H1 (cell line): Measurements from ENCODE around the gene LIMK1. TPM values are rescaled to one million over a fixed set of nuclear protein-coding genes. Genes with fewer than 3 reads are reported as not detected.

Experiments
- BACH1 ChIP-seq: IDR thresholded peaks from 2 replicates; pipeline ENCODE4 v1.6.1; 2012; ENCODE audit warnings: low read length, improper control_type of control experiment
- BCL11A ChIP-seq, 2 experiments: IDR thresholded peaks; one replicate each; pipeline ENCODE4 v1.6.1; 2011; ENCODE audit warnings: low read depth in 2 of 2, low read length in 2 of 2, mild to moderate bottlenecking in 2 of 2
- CTBP2 ChIP-seq: IDR thresholded peaks from 2 replicates; pipeline ENCODE4 v1.7.0; 2011; ENCODE audit warnings: borderline replicate concordance, mild to moderate bottlenecking, moderate library complexity, mixed read lengths, low read length; ENCODE audit not compliant: insufficient read depth, insufficient read length
- EZH2 ChIP-seq: fragments of 200-600 bp; sonication (generic); IDR thresholded peaks from 2 replicates; pipeline ENCODE4 v1.7.1; 2012; ENCODE audit warnings: low read depth, mild to moderate bottlenecking, moderate library complexity, low read length, inconsistent platforms; ENCODE audit not compliant: severe bottlenecking
- GABPA ChIP-seq: IDR thresholded peaks from 2 replicates; pipeline ENCODE4 v1.6.1; 2011; ENCODE audit warnings: mild to moderate bottlenecking, low read length, moderate library complexity, borderline replicate concordance; ENCODE audit not compliant: insufficient read depth
- HDAC2 ChIP-seq, 2 experiments: fragments of 300-600 bp in 1 of 2; sonication (generic) in 1 of 2; IDR thresholded peaks; 2 replicates each; pipeline ENCODE4 v1.6.1; 2011 to 2012; ENCODE audit warnings: low read depth in 2 of 2, low read length in 2 of 2, mild to moderate bottlenecking in 2 of 2, moderate library complexity in 2 of 2, borderline replicate concordance in 1 of 2, inconsistent platforms in 1 of 2
- HDAC6 ChIP-seq: IDR thresholded peaks from one replicate; pipeline ENCODE4 v1.7.1; 2012; ENCODE audit warnings: low read depth, mild to moderate bottlenecking, inconsistent platforms, low read length, moderate library complexity
- JUN ChIP-seq: IDR thresholded peaks from 2 replicates; pipeline ENCODE4 v1.6.1; 2011; ENCODE audit warnings: low read depth, mild to moderate bottlenecking, improper control_type of control experiment, low read length
- JUND ChIP-seq: IDR thresholded peaks from 2 replicates; pipeline ENCODE4 v1.6.1; 2011; ENCODE audit warnings: mild to moderate bottlenecking, improper control_type of control experiment, low read length
- KDM5A ChIP-seq: fragments of 200-600 bp; IDR thresholded peaks from 2 replicates; pipeline ENCODE4 v1.7.1; 2012; ENCODE audit warnings: mild to moderate bottlenecking, low read length, inconsistent platforms, mixed read lengths
- PHF8 ChIP-seq: fragments of 200-600 bp; sonication (generic); conservative IDR thresholded peaks from 2 replicates; pipeline ENCODE4 v1.7.1; 2012; ENCODE audit warnings: low read depth, mild to moderate bottlenecking, inconsistent platforms, low read length, moderate library complexity
- POLR2A ChIP-seq, 2 experiments: IDR thresholded peaks; 1 replicate in 1 of 2; 2 replicates in 1 of 2; pipeline ENCODE4 v1.6.1; 2011; ENCODE audit warnings: low read depth in 2 of 2, low read length in 2 of 2, mild to moderate bottlenecking in 2 of 2; ENCODE audit errors: control extremely low read depth in 1 of 2
- POU5F1 ChIP-seq: IDR thresholded peaks from 2 replicates; pipeline ENCODE4 v1.6.1; 2011; ENCODE audit warnings: low read depth, mild to moderate bottlenecking, low read length, moderate library complexity
- RXRA ChIP-seq: IDR thresholded peaks from 2 replicates; pipeline ENCODE4 v1.6.1; 2011; ENCODE audit warnings: low read depth, mild to moderate bottlenecking, low read length, moderate library complexity; ENCODE audit not compliant: insufficient read depth
- SIN3A ChIP-seq, 2 experiments: IDR thresholded peaks in 1 of 2; conservative IDR thresholded peaks in 1 of 2; 2 replicates each; pipeline ENCODE4 v1.6.1; 2011 to 2012; ENCODE audit warnings: low read length in 2 of 2, improper control_type of control experiment in 1 of 2, low read depth in 1 of 2, mild to moderate bottlenecking in 1 of 2
- SP4 ChIP-seq: IDR thresholded peaks from 2 replicates; pipeline ENCODE4 v1.6.1; 2012; ENCODE audit warnings: low read length, inconsistent platforms
- TAF1 ChIP-seq: IDR thresholded peaks from 2 replicates; pipeline ENCODE4 v1.6.1; 2011; ENCODE audit warnings: mild to moderate bottlenecking, low read depth, low read length
- TBP ChIP-seq: IDR thresholded peaks from 2 replicates; pipeline ENCODE4 v1.6.1; 2011; ENCODE audit warnings: low read depth, low read length, improper control_type of control experiment
- TCF12 ChIP-seq: IDR thresholded peaks from 2 replicates; pipeline ENCODE4 v1.6.1; 2011; ENCODE audit warnings: low read depth, mild to moderate bottlenecking, low read length
- TEAD4 ChIP-seq: IDR thresholded peaks from 2 replicates; pipeline ENCODE4 v1.6.1; 2012; ENCODE audit warnings: low read depth, low read length, inconsistent platforms, mixed read lengths
- polyA plus RNA-seq, 7 experiments: library from polyadenylated mRNA; depleted of rRNA in 3 of 7; stranded (reverse) in 5 of 7; unstranded in 2 of 7; fragments of >200 nt in 5 of 7; fragments of 200-250 nt in 2 of 7; gene quantifications; 1 replicate in 5 of 7; 2 replicates in 1 of 7; 4 replicates in 1 of 7; pipeline versions ENCODE4 v1.2.1 to v1.2.3, GENCODE V29; 2011 to 2013; ENCODE audit warnings: missing spikeins in 2 of 7, mixed read lengths in 2 of 7
- total RNA-seq: library from RNA; stranded (reverse); fragmentation: NEBNext Ultra II Directional; extraction: Animal tissue kit (Norgen Biotek cat#: 25700); gene quantifications from 2 replicates; pipeline ENCODE4 v1.2.1, GENCODE V29; 2021
- TF ChIP-seq, protein P1 (sequence below), 3 experiments: IDR thresholded peaks; 1 replicate in 2 of 3; 2 replicates in 1 of 3; pipeline versions ENCODE4 v1.5.1 to v1.6.1; 2011; ENCODE audit warnings: low read length in 3 of 3, mild to moderate bottlenecking in 3 of 3, inconsistent platforms in 2 of 3, low read depth in 1 of 3, moderate library complexity in 1 of 3; ENCODE audit not compliant: insufficient read depth in 1 of 3; ENCODE audit errors: control extremely low read depth in 1 of 3

The LIMK1 gene
- total and polyA plus RNA-seq, 2 of the 8 experiments (the other 6 are each of a cell fraction or from before 2014, with no cell fraction given): 93.5 to 108 TPM

DNA sequence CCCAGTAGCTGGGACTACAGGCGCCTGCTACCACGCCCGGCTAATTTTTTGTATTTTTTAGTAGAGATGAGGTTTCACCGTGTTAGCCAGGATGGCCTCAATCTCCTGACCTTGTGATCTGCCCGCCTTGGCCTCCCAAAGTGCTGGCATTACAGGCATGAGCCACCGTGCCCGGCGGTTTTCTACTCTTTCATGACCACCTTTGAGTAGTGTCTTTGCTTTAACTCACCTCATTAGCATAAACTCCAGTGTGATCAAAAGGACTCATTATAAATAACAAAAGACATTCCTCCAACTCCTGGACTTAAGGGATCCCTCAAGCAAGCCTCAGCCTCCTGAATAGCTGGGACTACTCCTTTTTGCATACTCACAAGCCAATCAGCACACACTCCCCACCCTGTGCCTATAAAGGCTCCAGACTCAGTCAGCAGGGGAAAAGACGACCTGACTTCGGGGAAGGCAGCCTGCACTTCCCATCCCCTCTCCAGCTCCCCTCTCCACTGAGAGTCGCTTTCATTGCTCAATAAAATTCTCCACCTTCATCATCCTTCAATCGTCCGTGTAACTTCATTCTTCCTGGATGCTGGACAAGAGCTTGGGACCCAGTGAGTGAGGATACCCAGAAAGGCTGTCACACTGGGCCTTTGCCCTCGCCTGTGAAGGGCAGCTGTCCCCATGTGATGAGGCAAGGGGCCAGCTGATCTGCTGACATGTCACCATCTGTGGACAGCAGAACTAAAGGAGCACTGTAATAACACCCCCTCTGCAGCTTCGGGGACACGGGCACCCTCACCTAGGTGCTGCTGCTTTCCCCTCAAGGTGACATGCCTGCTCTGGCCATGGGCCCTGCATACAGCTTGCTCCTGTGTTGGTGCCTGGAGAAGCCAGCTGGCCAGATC, 55.6 kb downstream of the LIMK1 start (continued):
- TF ChIP-seq TAF1 (peak; percentile 41; the same call in 1 of the 2 replicates), HDAC6 (no peak), RXRA (no peak), SP4 (no peak), PHF8 (no peak), POU5F1 (no peak), KDM5A (no peak), SIN3A (conservative IDR thresholded peaks at IDR 0.05 in 1 of 2, IDR thresholded peaks at IDR 0.05 in 1 of 2; ENCODE audit: low read depth in 1 of 2, low read length in 2 of 2) (no peak; a peak in 1 of 4 replicates), JUN (no peak), JUND (no peak), CTBP2 (peak; percentile 46), TCF12 (no peak), TBP (peak; percentile 81), EZH2 (no peak), BACH1 (no peak), BCL11A (IDR thresholded peaks at IDR 0.05; ENCODE audit: low read depth in 2 of 2, low read length in 2 of 2) (no peak), TEAD4 (peak; percentile 44; the same call in 1 of the 2 replicates), HDAC2 (IDR thresholded peaks at IDR 0.05; ENCODE audit: borderline replicate concordance in 1 of 2, low read depth in 2 of 2, low read length in 2 of 2) (no peak), POLR2A (IDR thresholded peaks at IDR 0.05; ENCODE audit: control extremely low read depth in 1 of 2, low read depth in 2 of 2, low read length in 2 of 2) (peak in 1 of 2 experiments; percentile 71; a peak in 2 of 3 replicates), GABPA (no peak)
- TF ChIP-seq, protein P1, sequence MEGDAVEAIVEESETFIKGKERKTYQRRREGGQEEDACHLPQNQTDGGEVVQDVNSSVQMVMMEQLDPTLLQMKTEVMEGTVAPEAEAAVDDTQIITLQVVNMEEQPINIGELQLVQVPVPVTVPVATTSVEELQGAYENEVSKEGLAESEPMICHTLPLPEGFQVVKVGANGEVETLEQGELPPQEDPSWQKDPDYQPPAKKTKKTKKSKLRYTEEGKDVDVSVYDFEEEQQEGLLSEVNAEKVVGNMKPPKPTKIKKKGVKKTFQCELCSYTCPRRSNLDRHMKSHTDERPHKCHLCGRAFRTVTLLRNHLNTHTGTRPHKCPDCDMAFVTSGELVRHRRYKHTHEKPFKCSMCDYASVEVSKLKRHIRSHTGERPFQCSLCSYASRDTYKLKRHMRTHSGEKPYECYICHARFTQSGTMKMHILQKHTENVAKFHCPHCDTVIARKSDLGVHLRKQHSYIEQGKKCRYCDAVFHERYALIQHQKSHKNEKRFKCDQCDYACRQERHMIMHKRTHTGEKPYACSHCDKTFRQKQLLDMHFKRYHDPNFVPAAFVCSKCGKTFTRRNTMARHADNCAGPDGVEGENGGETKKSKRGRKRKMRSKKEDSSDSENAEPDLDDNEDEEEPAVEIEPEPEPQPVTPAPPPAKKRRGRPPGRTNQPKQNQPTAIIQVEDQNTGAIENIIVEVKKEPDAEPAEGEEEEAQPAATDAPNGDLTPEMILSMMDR (IDR thresholded peaks at IDR 0.05; ENCODE audit: control extremely low read depth in 1 of 3, insufficient read depth in 1 of 3, low read depth in 1 of 3, low read length in 3 of 3): no peak
